K562 (cell line): Measurements from ENCODE around the gene KCNQ5. TPM values are rescaled to one million over a fixed set of nuclear protein-coding genes. Genes with fewer than 3 reads are reported as not detected.

Experiments
- CREB1 ChIP-seq, 2 experiments: sonication (generic) in 1 of 2; formaldehyde crosslinking in 1 of 2; IDR thresholded peaks; 2 replicates each; pipeline versions ENCODE4 v1.6.1 to v1.8.0; 2012 to 2022; ENCODE audit warnings: inconsistent platforms in 1 of 2, mild to moderate bottlenecking in 1 of 2, missing genetic modification reagents in 1 of 2, moderate library complexity in 1 of 2
- L3MBTL2 ChIP-seq: fragments of 450-650 bp; IDR thresholded peaks from 2 replicates; pipeline ENCODE4 v1.6.1; 2016; ENCODE audit warnings: mild to moderate bottlenecking, moderate library complexity
- MBD2 ChIP-seq: sonication (generic); IDR thresholded peaks from 2 replicates; pipeline ENCODE4 v1.6.1; 2016; ENCODE audit warnings: low read depth, borderline replicate concordance
- MXI1 ChIP-seq: IDR thresholded peaks from 2 replicates; pipeline ENCODE4 v1.6.1; 2011; ENCODE audit warnings: low read depth, mild to moderate bottlenecking, improper control_type of control experiment, low read length
- NFRKB ChIP-seq: fragments of 450-650 bp; IDR thresholded peaks from 2 replicates; pipeline ENCODE4 v1.6.1; 2016; ENCODE audit warnings: low read depth
- RBM22 ChIP-seq: fragments of 200-400 bp; formaldehyde crosslinking; IDR thresholded peaks from 2 replicates; pipeline ENCODE4 v1.6.1; 2018; ENCODE audit warnings: low read length, low read depth; ENCODE audit not compliant: poor library complexity, severe bottlenecking
- ZEB2 ChIP-seq: fragments of 450-650 bp; IDR thresholded peaks from 2 replicates; pipeline ENCODE4 v1.6.1; 2016
- ZFX ChIP-seq: sonication (generic); formaldehyde crosslinking; IDR thresholded peaks from 2 replicates; pipeline ENCODE4 v1.8.0; 2022; ENCODE audit warnings: mild to moderate bottlenecking, missing genetic modification reagents, moderate library complexity
- ZNF121 ChIP-seq: sonication (generic); formaldehyde crosslinking; conservative IDR thresholded peaks from 2 replicates; pipeline ENCODE4 v1.8.0; 2022; ENCODE audit warnings: missing genetic modification reagents
- ZNF224 ChIP-seq: sonication (generic); formaldehyde crosslinking; IDR thresholded peaks from 2 replicates; pipeline ENCODE4 v1.8.0; 2022; ENCODE audit warnings: mild to moderate bottlenecking, missing genetic modification reagents
- polyA plus RNA-seq, 8 experiments: library from polyadenylated mRNA; depleted of rRNA in 4 of 8; stranded (reverse) in 5 of 8; unstranded in 3 of 8; fragments of >200 nt; fragmentation: Nextera tagmentation in 2 of 8; fragmentation: Illumina TruSeq in 1 of 8; extraction: Ambion mirVana in 2 of 8; extraction: Trizol in 1 of 8; gene quantifications; 2 replicates each; pipeline versions ENCODE4 v1.2.1 to v1.2.3, GENCODE V29; 2011 to 2014; ENCODE audit warnings: inconsistent platforms in 1 of 8, missing spikeins in 1 of 8
- total RNA-seq, 7 experiments: library from RNA; depleted of rRNA in 6 of 7; stranded (reverse); fragments of >200 nt in 6 of 7; fragmentation: Illumina TruSeq in 2 of 7; extraction: Trizol in 2 of 7; gene quantifications; 2 replicates each; pipeline versions ENCODE4 v1.2.1 to v1.2.3, GENCODE V29; 2011 to 2021; ENCODE audit warnings: low replicate concordance in 1 of 7
- TF ChIP-seq, protein P1 (sequence below): fragments of 450-650 bp; IDR thresholded peaks from 2 replicates; pipeline ENCODE4 v1.6.1; 2018; ENCODE audit not compliant: partially characterized antibody
- TF ChIP-seq, protein P2 (sequence below): fragments of 200-800 bp; sonication (Bioruptor generic); IDR thresholded peaks from 2 replicates; pipeline ENCODE4 v1.6.1; 2017; ENCODE audit warnings: missing genetic modification characterization, missing compliant biosample characterization
- TF ChIP-seq, protein P3 (sequence below): sonication (generic); formaldehyde crosslinking; IDR thresholded peaks from 2 replicates; pipeline ENCODE4 v1.8.1; 2023; ENCODE audit warnings: mild to moderate bottlenecking, missing genetic modification reagents
- TF ChIP-seq, protein P4 (sequence below): sonication (generic); formaldehyde crosslinking; IDR thresholded peaks from 2 replicates; pipeline ENCODE4 v1.8.0; 2022; ENCODE audit warnings: mild to moderate bottlenecking, missing genetic modification reagents
- TF ChIP-seq, protein P5 (sequence below): sonication (generic); formaldehyde crosslinking; IDR thresholded peaks from 2 replicates; pipeline ENCODE4 v1.9.0; 2022; ENCODE audit warnings: mild to moderate bottlenecking, missing genetic modification reagents

Gene KCNQ5
- total and polyA plus RNA-seq, 9 of the 15 experiments (the other 6 are each of a cell fraction or from before 2014, with no cell fraction given) = 0.31 to 5.9 (median 2.6) TPM

DNA sequence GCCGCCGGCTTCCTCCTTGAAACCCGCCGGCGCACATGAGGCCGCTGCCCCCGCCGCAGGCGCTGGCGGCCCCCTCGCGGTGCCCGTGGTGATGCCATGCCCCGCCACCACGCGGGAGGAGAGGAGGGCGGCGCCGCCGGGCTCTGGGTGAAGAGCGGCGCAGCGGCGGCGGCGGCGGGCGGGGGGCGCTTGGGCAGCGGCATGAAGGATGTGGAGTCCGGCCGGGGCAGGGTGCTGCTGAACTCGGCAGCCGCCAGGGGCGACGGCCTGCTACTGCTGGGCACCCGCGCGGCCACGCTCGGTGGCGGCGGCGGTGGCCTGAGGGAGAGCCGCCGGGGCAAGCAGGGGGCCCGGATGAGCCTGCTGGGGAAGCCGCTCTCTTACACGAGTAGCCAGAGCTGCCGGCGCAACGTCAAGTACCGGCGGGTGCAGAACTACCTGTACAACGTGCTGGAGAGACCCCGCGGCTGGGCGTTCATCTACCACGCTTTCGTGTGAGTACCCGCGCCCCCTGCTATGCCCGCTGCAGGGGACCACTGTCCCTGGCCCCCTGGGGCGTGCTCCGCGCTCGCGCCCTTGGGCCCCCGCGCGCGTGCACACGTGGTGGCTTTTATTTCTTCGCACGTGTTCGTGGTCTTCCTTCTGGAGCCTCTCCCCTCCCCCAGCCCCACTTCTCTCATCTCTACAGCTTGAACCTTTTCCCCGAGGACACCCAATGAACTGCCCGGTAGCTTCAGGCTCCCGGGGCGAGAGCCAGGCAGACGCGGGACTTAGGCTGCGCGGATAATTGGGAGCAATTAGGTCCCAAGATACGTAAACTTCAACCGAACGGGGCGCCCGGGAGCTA lies 453 bp downstream of the KCNQ5 start (continued):
- TF ChIP-seq ZNF224 (CRISPR knock-in tag) (peak; percentile 90; the same call in 1 of the 2 replicates), MBD2 (no peak), NFRKB (peak; percentile 37; the same call in 1 of the 2 replicates), ZEB2 (no peak), L3MBTL2 (peak; percentile 82), RBM22 (peak; percentile 31), ZFX (peak; percentile 72), ZNF121 (CRISPR knock-in tag) (0 out of 2 replicates have a peak, but pooled peaks have one; percentile 24), MXI1 (no peak), CREB1 (IDR thresholded peaks at IDR 0.05) (no peak), CREB1 (CRISPR knock-in tag; IDR thresholded peaks at IDR 0.05) (peak; percentile 39; the same call in 1 of the 2 replicates)
- TF ChIP-seq, protein P1, sequence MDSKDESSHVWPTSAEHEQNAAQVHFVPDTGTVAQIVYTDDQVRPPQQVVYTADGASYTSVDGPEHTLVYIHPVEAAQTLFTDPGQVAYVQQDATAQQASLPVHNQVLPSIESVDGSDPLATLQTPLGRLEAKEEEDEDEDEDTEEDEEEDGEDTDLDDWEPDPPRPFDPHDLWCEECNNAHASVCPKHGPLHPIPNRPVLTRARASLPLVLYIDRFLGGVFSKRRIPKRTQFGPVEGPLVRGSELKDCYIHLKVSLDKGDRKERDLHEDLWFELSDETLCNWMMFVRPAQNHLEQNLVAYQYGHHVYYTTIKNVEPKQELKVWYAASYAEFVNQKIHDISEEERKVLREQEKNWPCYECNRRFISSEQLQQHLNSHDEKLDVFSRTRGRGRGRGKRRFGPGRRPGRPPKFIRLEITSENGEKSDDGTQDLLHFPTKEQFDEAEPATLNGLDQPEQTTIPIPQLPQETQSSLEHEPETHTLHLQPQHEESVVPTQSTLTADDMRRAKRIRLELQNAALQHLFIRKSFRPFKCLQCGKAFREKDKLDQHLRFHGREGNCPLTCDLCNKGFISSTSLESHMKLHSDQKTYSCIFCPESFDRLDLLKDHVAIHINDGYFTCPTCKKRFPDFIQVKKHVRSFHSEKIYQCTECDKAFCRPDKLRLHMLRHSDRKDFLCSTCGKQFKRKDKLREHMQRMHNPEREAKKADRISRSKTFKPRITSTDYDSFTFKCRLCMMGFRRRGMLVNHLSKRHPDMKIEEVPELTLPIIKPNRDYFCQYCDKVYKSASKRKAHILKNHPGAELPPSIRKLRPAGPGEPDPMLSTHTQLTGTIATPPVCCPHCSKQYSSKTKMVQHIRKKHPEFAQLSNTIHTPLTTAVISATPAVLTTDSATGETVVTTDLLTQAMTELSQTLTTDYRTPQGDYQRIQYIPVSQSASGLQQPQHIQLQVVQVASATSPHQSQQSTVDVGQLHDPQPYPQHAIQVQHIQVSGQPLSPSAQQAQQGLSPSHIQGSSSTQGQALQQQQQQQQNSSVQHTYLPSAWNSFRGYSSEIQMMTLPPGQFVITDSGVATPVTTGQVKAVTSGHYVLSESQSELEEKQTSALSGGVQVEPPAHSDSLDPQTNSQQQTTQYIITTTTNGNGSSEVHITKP = no peak
- TF ChIP-seq, protein P2, sequence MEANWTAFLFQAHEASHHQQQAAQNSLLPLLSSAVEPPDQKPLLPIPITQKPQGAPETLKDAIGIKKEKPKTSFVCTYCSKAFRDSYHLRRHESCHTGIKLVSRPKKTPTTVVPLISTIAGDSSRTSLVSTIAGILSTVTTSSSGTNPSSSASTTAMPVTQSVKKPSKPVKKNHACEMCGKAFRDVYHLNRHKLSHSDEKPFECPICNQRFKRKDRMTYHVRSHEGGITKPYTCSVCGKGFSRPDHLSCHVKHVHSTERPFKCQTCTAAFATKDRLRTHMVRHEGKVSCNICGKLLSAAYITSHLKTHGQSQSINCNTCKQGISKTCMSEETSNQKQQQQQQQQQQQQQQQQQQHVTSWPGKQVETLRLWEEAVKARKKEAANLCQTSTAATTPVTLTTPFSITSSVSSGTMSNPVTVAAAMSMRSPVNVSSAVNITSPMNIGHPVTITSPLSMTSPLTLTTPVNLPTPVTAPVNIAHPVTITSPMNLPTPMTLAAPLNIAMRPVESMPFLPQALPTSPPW = peak; percentile 47
- TF ChIP-seq, protein P3, sequence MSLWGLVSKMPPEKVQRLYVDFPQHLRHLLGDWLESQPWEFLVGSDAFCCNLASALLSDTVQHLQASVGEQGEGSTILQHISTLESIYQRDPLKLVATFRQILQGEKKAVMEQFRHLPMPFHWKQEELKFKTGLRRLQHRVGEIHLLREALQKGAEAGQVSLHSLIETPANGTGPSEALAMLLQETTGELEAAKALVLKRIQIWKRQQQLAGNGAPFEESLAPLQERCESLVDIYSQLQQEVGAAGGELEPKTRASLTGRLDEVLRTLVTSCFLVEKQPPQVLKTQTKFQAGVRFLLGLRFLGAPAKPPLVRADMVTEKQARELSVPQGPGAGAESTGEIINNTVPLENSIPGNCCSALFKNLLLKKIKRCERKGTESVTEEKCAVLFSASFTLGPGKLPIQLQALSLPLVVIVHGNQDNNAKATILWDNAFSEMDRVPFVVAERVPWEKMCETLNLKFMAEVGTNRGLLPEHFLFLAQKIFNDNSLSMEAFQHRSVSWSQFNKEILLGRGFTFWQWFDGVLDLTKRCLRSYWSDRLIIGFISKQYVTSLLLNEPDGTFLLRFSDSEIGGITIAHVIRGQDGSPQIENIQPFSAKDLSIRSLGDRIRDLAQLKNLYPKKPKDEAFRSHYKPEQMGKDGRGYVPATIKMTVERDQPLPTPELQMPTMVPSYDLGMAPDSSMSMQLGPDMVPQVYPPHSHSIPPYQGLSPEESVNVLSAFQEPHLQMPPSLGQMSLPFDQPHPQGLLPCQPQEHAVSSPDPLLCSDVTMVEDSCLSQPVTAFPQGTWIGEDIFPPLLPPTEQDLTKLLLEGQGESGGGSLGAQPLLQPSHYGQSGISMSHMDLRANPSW (CRISPR knock-in tag) = no peak
- TF ChIP-seq, protein P4, sequence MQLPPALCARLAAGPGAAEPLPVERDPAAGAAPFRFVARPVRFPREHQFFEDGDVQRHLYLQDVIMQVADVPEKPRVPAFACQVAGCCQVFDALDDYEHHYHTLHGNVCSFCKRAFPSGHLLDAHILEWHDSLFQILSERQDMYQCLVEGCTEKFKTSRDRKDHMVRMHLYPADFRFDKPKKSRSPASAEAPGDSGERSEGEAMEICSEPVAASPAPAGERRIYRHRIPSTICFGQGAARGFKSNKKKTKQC = peak; percentile 62; the same call in 1 of the 2 replicates
- TF ChIP-seq, protein P5, sequence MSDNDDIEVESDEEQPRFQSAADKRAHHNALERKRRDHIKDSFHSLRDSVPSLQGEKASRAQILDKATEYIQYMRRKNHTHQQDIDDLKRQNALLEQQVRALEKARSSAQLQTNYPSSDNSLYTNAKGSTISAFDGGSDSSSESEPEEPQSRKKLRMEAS (CRISPR knock-in tag) = peak; percentile 94
